Measurements from ENCODE around the gene ADAD2.

ADAD2 gene

GRCh38 chr16:84245956-84246678, 55.2 kb downstream of the ADAD2 start:
- no peak for DNase-seq (ENCODE audit: low read depth in 3 of 3)

DNA sequence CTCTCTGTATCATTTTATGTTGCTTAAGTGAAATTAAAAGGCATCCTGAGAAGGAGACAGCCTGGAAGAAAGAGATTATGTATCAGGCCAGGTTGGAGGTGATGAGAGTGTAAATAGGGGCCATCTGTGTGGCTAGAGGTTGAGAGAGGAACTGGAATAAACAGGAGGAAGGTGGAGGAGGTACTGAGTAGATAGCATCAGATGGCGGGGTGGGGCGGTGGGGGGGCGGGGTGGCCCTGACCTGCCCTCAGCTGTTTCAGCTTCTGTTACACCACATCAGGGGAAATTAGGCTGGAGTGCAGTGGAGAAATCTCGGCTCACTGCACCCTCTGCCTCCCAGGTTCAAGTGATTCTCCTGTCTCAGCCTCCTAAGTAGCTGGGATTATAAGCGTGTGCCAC, 55.7 kb downstream of the ADAD2 start:
- no peak for DNase-seq (ENCODE audit: low read depth in 3 of 3)

All from stimulated activated CD4-positive, alpha-beta T cell treated with anti-CD3 and anti-CD28 coated beads, TNF-alpha, amount 100 ng/mL, for 24 hours (primary cell).